H9 (cell line): ENCODE measurements around the gene TMEM92. TPM values are rescaled to one million over a fixed set of nuclear protein-coding genes. Genes with fewer than 3 reads are reported as not detected.

Experiments
- DNase-seq: peaks from one replicate; pipeline ENCODE4 v3.0.0-alpha.2; 2017
- H2AFZ ChIP-seq: one replicate; pipeline ENCODE4 v1.6.1; 2013; ENCODE audit warnings: mild to moderate bottlenecking, low read length, control low read depth, moderate library complexity
- H2AK5ac ChIP-seq: 2 replicates; pipeline ENCODE4 v1.6.1; 2013; ENCODE audit warnings: low read length, control low read depth, mixed read lengths; ENCODE audit not compliant: insufficient read length
- H2BK120ac ChIP-seq: one replicate; pipeline ENCODE4 v1.6.1; 2013; ENCODE audit warnings: low read depth, mild to moderate bottlenecking, low read length, control low read depth, inconsistent platforms; ENCODE audit not compliant: poor library complexity, severe bottlenecking
- H2BK12ac ChIP-seq: 2 replicates; pipeline ENCODE4 v1.6.1; 2013; ENCODE audit warnings: low read length, control low read depth, mixed read lengths, low read depth; ENCODE audit not compliant: insufficient read length
- H2BK15ac ChIP-seq: 2 replicates; pipeline ENCODE4 v1.6.1; 2013; ENCODE audit warnings: low read depth, low read length, control low read depth
- H2BK20ac ChIP-seq: one replicate; pipeline ENCODE4 v1.6.1; 2013; ENCODE audit warnings: low read depth, mild to moderate bottlenecking, low read length, control low read depth, inconsistent platforms; ENCODE audit not compliant: poor library complexity, severe bottlenecking
- H2BK5ac ChIP-seq: 2 replicates; pipeline ENCODE4 v1.6.1; 2013; ENCODE audit warnings: low read length, control low read depth, mixed read lengths; ENCODE audit not compliant: insufficient read length
- H3K14ac ChIP-seq: 2 replicates; pipeline ENCODE4 v1.6.1; 2013; ENCODE audit warnings: low read length, control low read depth; ENCODE audit not compliant: insufficient read depth
- H3K18ac ChIP-seq: 2 replicates; pipeline ENCODE4 v1.6.1; 2013; ENCODE audit warnings: low read depth, mild to moderate bottlenecking, mixed read lengths, low read length, control low read depth; ENCODE audit not compliant: insufficient read length
- H3K23ac ChIP-seq: 2 replicates; pipeline ENCODE4 v1.6.1; 2013; ENCODE audit warnings: low read length, control low read depth, mixed read lengths, low read depth; ENCODE audit not compliant: insufficient read length
- H3K23me2 ChIP-seq: 2 replicates; pipeline ENCODE4 v1.6.1; 2013; ENCODE audit warnings: low read depth, mild to moderate bottlenecking, mixed read lengths, low read length, control low read depth; ENCODE audit not compliant: insufficient read length, poor library complexity, severe bottlenecking
- H3K27ac ChIP-seq: 2 replicates; pipeline ENCODE4 v1.5.1; 2013; ENCODE audit warnings: low read length, control low read depth, mixed read lengths, low read depth; ENCODE audit not compliant: insufficient read length
- H3K27me3 ChIP-seq: 2 replicates; pipeline ENCODE4 v1.6.1; 2013; ENCODE audit warnings: low read length, control low read depth, inconsistent platforms; ENCODE audit not compliant: insufficient read depth
- H3K4ac ChIP-seq: 2 replicates; pipeline ENCODE4 v1.6.1; 2013; ENCODE audit warnings: low read depth, mild to moderate bottlenecking, control low read depth, inconsistent platforms, low read length, moderate library complexity
- H3K4me1 ChIP-seq: 2 replicates; pipeline ENCODE4 v1.6.1; 2013; ENCODE audit warnings: low read length, control low read depth, inconsistent platforms; ENCODE audit not compliant: insufficient read depth
- H3K4me2 ChIP-seq: 2 replicates; pipeline ENCODE4 v1.6.1; 2013; ENCODE audit warnings: low read length, control low read depth, mixed read lengths; ENCODE audit not compliant: insufficient read length, insufficient read depth
- H3K56ac ChIP-seq: 2 replicates; pipeline ENCODE4 v1.6.1; 2013; ENCODE audit warnings: low read depth, mild to moderate bottlenecking, mixed read lengths, low read length, control low read depth; ENCODE audit not compliant: insufficient read length
- H3K79me1 ChIP-seq: 2 replicates; pipeline ENCODE4 v1.6.1; 2013; ENCODE audit warnings: low read depth, mild to moderate bottlenecking, moderate library complexity, low read length, control low read depth, inconsistent platforms; ENCODE audit not compliant: insufficient read depth, poor library complexity, severe bottlenecking
- H3K79me2 ChIP-seq: 2 replicates; pipeline ENCODE4 v1.6.1; 2013; ENCODE audit warnings: low read length, control low read depth, inconsistent platforms; ENCODE audit not compliant: insufficient read depth
- H3K9ac ChIP-seq: 2 replicates; pipeline ENCODE4 v1.6.1; 2013; ENCODE audit warnings: low read length, control low read depth, mixed read lengths; ENCODE audit not compliant: insufficient read length; ENCODE audit errors: extremely low read depth
- H3K9me3 ChIP-seq: one replicate; pipeline ENCODE4 v1.6.1; 2013; ENCODE audit warnings: low read depth, low read length, inconsistent platforms; ENCODE audit not compliant: control insufficient read depth
- H3T11ph ChIP-seq: one replicate; pipeline ENCODE4 v1.6.1; 2013; ENCODE audit warnings: mild to moderate bottlenecking, low read length, control low read depth, inconsistent platforms
- H4K20me1 ChIP-seq: one replicate; pipeline ENCODE4 v1.6.1; 2013; ENCODE audit not compliant: control insufficient read depth, insufficient read length, insufficient read depth
- H4K5ac ChIP-seq: 2 replicates; pipeline ENCODE4 v1.6.1; 2013; ENCODE audit warnings: low read depth, mild to moderate bottlenecking, mixed read lengths, low read length, control low read depth; ENCODE audit not compliant: insufficient read length
- H4K8ac ChIP-seq: replicated peaks from 2 replicates; pipeline ENCODE4 v1.6.1; 2013; ENCODE audit warnings: low read length, control low read depth, mixed read lengths, low read depth; ENCODE audit not compliant: insufficient read length
- H4K91ac ChIP-seq: 2 replicates; pipeline ENCODE4 v1.6.1; 2013; ENCODE audit warnings: low read depth, mild to moderate bottlenecking, moderate library complexity, mixed read lengths, low read length, control low read depth; ENCODE audit not compliant: insufficient read length
- H3K27ac Mint-ChIP-seq, 3 experiments: 2 replicates in 2 of 3; 3 replicates in 1 of 3; pipeline ENCODE4 v1.8.0; 2020 to 2021; ENCODE audit warnings: mixed read lengths in 3 of 3, mild to moderate bottlenecking in 1 of 3, moderate library complexity in 1 of 3
- H3K27me3 Mint-ChIP-seq: 2 replicates; pipeline ENCODE4 v1.8.0; 2021; ENCODE audit warnings: low read depth, mild to moderate bottlenecking, moderate library complexity, mixed read lengths
- H3K36me3 Mint-ChIP-seq, 3 experiments: 2 replicates in 2 of 3; 3 replicates in 1 of 3; pipeline ENCODE4 v1.8.0; 2020 to 2021; ENCODE audit warnings: low read depth in 3 of 3, mixed read lengths in 3 of 3; ENCODE audit not compliant: insufficient read depth in 1 of 3
- H3K4me1 Mint-ChIP-seq, 2 experiments: 2 replicates each; pipeline ENCODE4 v1.8.0; 2020; ENCODE audit warnings: mixed read lengths in 2 of 2
- H3K4me3 Mint-ChIP-seq, 2 experiments: 2 replicates in 1 of 2; 3 replicates in 1 of 2; pipeline ENCODE4 v1.8.0; 2020 to 2021; ENCODE audit warnings: mild to moderate bottlenecking in 2 of 2, mixed read lengths in 2 of 2, moderate library complexity in 1 of 2
- H3K9me3 Mint-ChIP-seq, 2 experiments: 2 replicates in 1 of 2; 3 replicates in 1 of 2; pipeline ENCODE4 v1.8.0; 2020; ENCODE audit warnings: mild to moderate bottlenecking in 2 of 2, mixed read lengths in 2 of 2, moderate library complexity in 1 of 2
- WGBS: extraction: QIAGEN DNeasy Blood & Tissue Kit; methylation state at CpG from one replicate; pipeline ENCODE4 v1.1.7; 2013; ENCODE audit warnings: missing lambda C conversion rate, low lambda C conversion rate, mixed read lengths; ENCODE audit not compliant: insufficient read length; ENCODE audit errors: extremely low coverage; 5-methylcytosine and 5-hydroxymethylcytosine counted together
- total RNA-seq: library from RNA; stranded (reverse); gene quantifications from 2 replicates; pipeline ENCODE4 v1.2.1, GENCODE V29; 2021
- TF ChIP-seq, protein P1 (sequence below): fragments of 200-600 bp; sonication (generic); conservative IDR thresholded peaks from 3 replicates; pipeline ENCODE4 v1.8.0; 2021; ENCODE audit warnings: antibody characterized with exemption, mild to moderate bottlenecking

The TMEM92 gene
- total RNA-seq, 1 experiment from 2014 or later: 10.9 TPM

DNA sequence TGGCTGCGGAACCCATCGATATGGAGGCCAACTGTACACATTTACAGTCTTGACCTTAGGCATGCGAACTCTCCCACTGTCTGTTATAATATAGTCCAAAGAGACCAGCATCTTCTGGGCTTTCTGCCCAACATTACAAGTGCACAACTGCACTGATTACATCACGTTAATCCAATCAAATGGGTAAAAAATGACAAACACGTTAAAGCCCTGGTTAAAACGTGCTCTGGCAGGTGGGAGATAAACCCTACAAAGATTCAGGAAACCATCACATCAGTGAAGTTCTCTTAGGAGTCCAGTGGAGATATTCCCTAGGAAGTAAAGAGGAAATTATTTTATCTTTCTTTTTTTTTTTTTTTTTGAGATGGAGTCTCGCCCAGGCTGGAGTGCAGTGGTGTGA lies 48.0 kb downstream of the TMEM92 start:
- H2AK5ac ChIP-seq: no peak overlapping the region
- Mint-ChIP-seq H3K27ac (no peak overlapping the region), H3K27me3 (no peaks in the 10 kb centered on the region; the same call in none of the 2 replicates), H3K9me3 (no peaks in the 10 kb centered on the region), H3K4me3 (no peak overlapping the region), H3K36me3 (no peaks in the 10 kb centered on the region), H3K4me1 (peaks cover 5% of the 10 kb centered on the region in 2 experiments; a peak in 3 of 4 replicates)
- TF ChIP-seq, protein P1, sequence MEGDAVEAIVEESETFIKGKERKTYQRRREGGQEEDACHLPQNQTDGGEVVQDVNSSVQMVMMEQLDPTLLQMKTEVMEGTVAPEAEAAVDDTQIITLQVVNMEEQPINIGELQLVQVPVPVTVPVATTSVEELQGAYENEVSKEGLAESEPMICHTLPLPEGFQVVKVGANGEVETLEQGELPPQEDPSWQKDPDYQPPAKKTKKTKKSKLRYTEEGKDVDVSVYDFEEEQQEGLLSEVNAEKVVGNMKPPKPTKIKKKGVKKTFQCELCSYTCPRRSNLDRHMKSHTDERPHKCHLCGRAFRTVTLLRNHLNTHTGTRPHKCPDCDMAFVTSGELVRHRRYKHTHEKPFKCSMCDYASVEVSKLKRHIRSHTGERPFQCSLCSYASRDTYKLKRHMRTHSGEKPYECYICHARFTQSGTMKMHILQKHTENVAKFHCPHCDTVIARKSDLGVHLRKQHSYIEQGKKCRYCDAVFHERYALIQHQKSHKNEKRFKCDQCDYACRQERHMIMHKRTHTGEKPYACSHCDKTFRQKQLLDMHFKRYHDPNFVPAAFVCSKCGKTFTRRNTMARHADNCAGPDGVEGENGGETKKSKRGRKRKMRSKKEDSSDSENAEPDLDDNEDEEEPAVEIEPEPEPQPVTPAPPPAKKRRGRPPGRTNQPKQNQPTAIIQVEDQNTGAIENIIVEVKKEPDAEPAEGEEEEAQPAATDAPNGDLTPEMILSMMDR: no peak
- no peaks in the 10 kb centered on the region for H3K79me1 ChIP-seq
- H3K4me1 ChIP-seq: peaks cover 5% of the 10 kb centered on the region; the same call in 1 of the 2 replicates
- H3K79me2 ChIP-seq: no peaks in the 10 kb centered on the region
- no peak overlapping the region for H3K23ac ChIP-seq
- no peak overlapping the region for H3T11ph ChIP-seq
- H2BK12ac ChIP-seq: no peak overlapping the region
- no peak overlapping the region for H3K9ac ChIP-seq
- no peak overlapping the region for H4K8ac ChIP-seq
- H2AFZ ChIP-seq: no peak overlapping the region
- H3K18ac ChIP-seq: no peak overlapping the region
- no peak overlapping the region for H3K56ac ChIP-seq
- no peaks in the 10 kb centered on the region for H3K27me3 ChIP-seq
- H2BK120ac ChIP-seq: no peak overlapping the region
- H4K20me1 ChIP-seq: no peaks in the 10 kb centered on the region
- H4K91ac ChIP-seq: no peak overlapping the region
- no peak overlapping the region for H3K4me2 ChIP-seq
- no peak overlapping the region for H3K27ac ChIP-seq
- H3K23me2 ChIP-seq: no peaks in the 10 kb centered on the region
- DNase-seq: no peak
- H4K5ac ChIP-seq: no peak overlapping the region
- no peak overlapping the region for H2BK20ac ChIP-seq
- no peak overlapping the region for H3K14ac ChIP-seq
- no CpG with 5 or more reads among the region's 7 CpGs for WGBS
- H2BK15ac ChIP-seq: no peak overlapping the region
- H3K4ac ChIP-seq: no peak overlapping the region
- H2BK5ac ChIP-seq: no peak overlapping the region
- no peaks in the 10 kb centered on the region for H3K9me3 ChIP-seq
